Measurements from ENCODE around the gene LRRK2.

LRRK2 gene

GRCh38 chr12:40224439-40225291 is at the start of gene LRRK2:
LRRK2 (plus strand) TSS chr12:40224997; CDS start chr12:40225132, 135 bp downstream.
- Histone ChIP-seq H3K4me1 (ENCODE audit: control insufficient read depth, insufficient read depth, low read length) (no peaks in the 10 kb centered on the region), H3K4me3 (ENCODE audit: low read length in 2 of 2) (peak within 1 kb of the TSS; percentile 63 to 86), H3K27ac (ENCODE audit: low read length) (peak within 1 kb of the TSS; percentile 86)

GRCh38 chr12:40175045-40175444 is 49.8 kb upstream of the LRRK2 start:
- no peak overlapping the region for H3K9ac ChIP-seq (ENCODE audit: low read length in 2 of 2)
- no peaks in the 10 kb centered on the region for H3K9me3 ChIP-seq (ENCODE audit: control insufficient read depth in 2 of 2, low read length in 2 of 2)
- H3K27ac ChIP-seq (ENCODE audit: low read length), result no peak overlapping the region
- no peaks in the 10 kb centered on the region for H3K4me1 ChIP-seq (ENCODE audit: control insufficient read depth, insufficient read depth, low read length)
- no peak overlapping the region for H3K4me3 ChIP-seq (ENCODE audit: low read length in 2 of 2)
- no peaks in the 10 kb centered on the region for H3K27me3 ChIP-seq (ENCODE audit: control insufficient read depth in 1 of 2, insufficient read depth in 2 of 2, low read length in 2 of 2)
- H3K36me3 ChIP-seq (ENCODE audit: control insufficient read depth in 2 of 2, insufficient read depth in 2 of 2, low read length in 2 of 2), result no peaks in the 10 kb centered on the region

More at GRCh38 chr12:40224439-40225291, at the start of gene LRRK2:
- Histone ChIP-seq H3K9ac (ENCODE audit: low read length in 2 of 2) (peak within 1 kb of the TSS; percentile 78 to 92), H3K9me3 (ENCODE audit: control insufficient read depth in 2 of 2, low read length in 2 of 2) (no peaks in the 10 kb centered on the region), H3K27me3 (ENCODE audit: control insufficient read depth in 1 of 2, insufficient read depth in 2 of 2, low read length in 2 of 2) (no peaks in the 10 kb centered on the region), H3K36me3 (ENCODE audit: control insufficient read depth in 2 of 2, insufficient read depth in 2 of 2, low read length in 2 of 2) (no peaks in the 10 kb centered on the region)

- Histone ChIP-seq H3K27ac (ENCODE audit: low read length) (no peak overlapping the region), H3K4me1 (ENCODE audit: control insufficient read depth, insufficient read depth, low read length) (no peaks in the 10 kb centered on the region), H3K36me3 (ENCODE audit: control insufficient read depth in 2 of 2, insufficient read depth in 2 of 2, low read length in 2 of 2) (no peaks in the 10 kb centered on the region), H3K4me3 (ENCODE audit: low read length in 2 of 2) (no peak overlapping the region), H3K9ac (ENCODE audit: low read length in 2 of 2) (no peak overlapping the region), H3K9me3 (ENCODE audit: control insufficient read depth in 2 of 2, low read length in 2 of 2) (no peaks in the 10 kb centered on the region), H3K27me3 (ENCODE audit: control insufficient read depth in 1 of 2, insufficient read depth in 2 of 2, low read length in 2 of 2) (no peaks in the 10 kb centered on the region)
Measured at GRCh38 chr12:40175489-40175888, 49.3 kb upstream of the LRRK2 start.

- Histone ChIP-seq H3K27ac (ENCODE audit: low read length) (no peak overlapping the region), H3K4me3 (ENCODE audit: low read length in 2 of 2) (no peak overlapping the region), H3K9ac (ENCODE audit: low read length in 2 of 2) (no peak overlapping the region), H3K36me3 (ENCODE audit: control insufficient read depth in 2 of 2, insufficient read depth in 2 of 2, low read length in 2 of 2) (no peaks in the 10 kb centered on the region), H3K4me1 (ENCODE audit: control insufficient read depth, insufficient read depth, low read length) (no peaks in the 10 kb centered on the region), H3K27me3 (ENCODE audit: control insufficient read depth in 1 of 2, insufficient read depth in 2 of 2, low read length in 2 of 2) (no peaks in the 10 kb centered on the region), H3K9me3 (ENCODE audit: control insufficient read depth in 2 of 2, low read length in 2 of 2) (no peaks in the 10 kb centered on the region)
Measured at GRCh38 chr12:40178701-40179100, 46.1 kb upstream of the LRRK2 start.

GRCh38 chr12:40181490-40181889 is 43.3 kb upstream of the LRRK2 start:
- Histone ChIP-seq H3K9me3 (ENCODE audit: control insufficient read depth in 2 of 2, low read length in 2 of 2) (no peaks in the 10 kb centered on the region), H3K36me3 (ENCODE audit: control insufficient read depth in 2 of 2, insufficient read depth in 2 of 2, low read length in 2 of 2) (no peaks in the 10 kb centered on the region), H3K4me3 (ENCODE audit: low read length in 2 of 2) (no peak overlapping the region), H3K27me3 (ENCODE audit: control insufficient read depth in 1 of 2, insufficient read depth in 2 of 2, low read length in 2 of 2) (no peaks in the 10 kb centered on the region), H3K27ac (ENCODE audit: low read length) (no peak overlapping the region), H3K4me1 (ENCODE audit: control insufficient read depth, insufficient read depth, low read length) (no peaks in the 10 kb centered on the region), H3K9ac (ENCODE audit: low read length in 2 of 2) (no peak overlapping the region)

- Histone ChIP-seq H3K36me3 (ENCODE audit: control insufficient read depth in 2 of 2, insufficient read depth in 2 of 2, low read length in 2 of 2) (no peaks in the 10 kb centered on the region), H3K4me1 (ENCODE audit: control insufficient read depth, insufficient read depth, low read length) (no peaks in the 10 kb centered on the region), H3K9me3 (ENCODE audit: control insufficient read depth in 2 of 2, low read length in 2 of 2) (no peaks in the 10 kb centered on the region), H3K4me3 (ENCODE audit: low read length in 2 of 2) (no peak overlapping the region), H3K9ac (ENCODE audit: low read length in 2 of 2) (no peak overlapping the region), H3K27me3 (ENCODE audit: control insufficient read depth in 1 of 2, insufficient read depth in 2 of 2, low read length in 2 of 2) (no peaks in the 10 kb centered on the region), H3K27ac (ENCODE audit: low read length) (no peak overlapping the region)
Measured at GRCh38 chr12:40183715-40184114, 41.1 kb upstream of the LRRK2 start.

- no peak overlapping the region for H3K4me3 ChIP-seq (ENCODE audit: low read length in 2 of 2)
- no peaks in the 10 kb centered on the region for H3K36me3 ChIP-seq (ENCODE audit: control insufficient read depth in 2 of 2, insufficient read depth in 2 of 2, low read length in 2 of 2)
- H3K4me1 ChIP-seq (ENCODE audit: control insufficient read depth, insufficient read depth, low read length), result no peaks in the 10 kb centered on the region
- no peaks in the 10 kb centered on the region for H3K9me3 ChIP-seq (ENCODE audit: control insufficient read depth in 2 of 2, low read length in 2 of 2)
- H3K9ac ChIP-seq (ENCODE audit: low read length in 2 of 2), result no peak overlapping the region
- no peak overlapping the region for H3K27ac ChIP-seq (ENCODE audit: low read length)
- H3K27me3 ChIP-seq (ENCODE audit: control insufficient read depth in 1 of 2, insufficient read depth in 2 of 2, low read length in 2 of 2), result no peaks in the 10 kb centered on the region
Measured at GRCh38 chr12:40184493-40185302, 40.1 kb upstream of the LRRK2 start.

GRCh38 chr12:40185303-40185693 is 39.5 kb upstream of the LRRK2 start:
- Histone ChIP-seq H3K36me3 (ENCODE audit: control insufficient read depth in 2 of 2, insufficient read depth in 2 of 2, low read length in 2 of 2) (no peaks in the 10 kb centered on the region), H3K9me3 (ENCODE audit: control insufficient read depth in 2 of 2, low read length in 2 of 2) (no peaks in the 10 kb centered on the region), H3K27ac (ENCODE audit: low read length) (no peak overlapping the region), H3K9ac (ENCODE audit: low read length in 2 of 2) (no peak overlapping the region), H3K27me3 (ENCODE audit: control insufficient read depth in 1 of 2, insufficient read depth in 2 of 2, low read length in 2 of 2) (no peaks in the 10 kb centered on the region), H3K4me1 (ENCODE audit: control insufficient read depth, insufficient read depth, low read length) (no peaks in the 10 kb centered on the region), H3K4me3 (ENCODE audit: low read length in 2 of 2) (no peak overlapping the region)

GRCh38 chr12:40188558-40189320 is 36.1 kb upstream of the LRRK2 start:
- Histone ChIP-seq H3K9me3 (ENCODE audit: control insufficient read depth in 2 of 2, low read length in 2 of 2) (no peaks in the 10 kb centered on the region), H3K36me3 (ENCODE audit: control insufficient read depth in 2 of 2, insufficient read depth in 2 of 2, low read length in 2 of 2) (no peaks in the 10 kb centered on the region), H3K9ac (ENCODE audit: low read length in 2 of 2) (no peak overlapping the region), H3K27ac (ENCODE audit: low read length) (no peak overlapping the region), H3K27me3 (ENCODE audit: control insufficient read depth in 1 of 2, insufficient read depth in 2 of 2, low read length in 2 of 2) (no peaks in the 10 kb centered on the region), H3K4me1 (ENCODE audit: control insufficient read depth, insufficient read depth, low read length) (no peaks in the 10 kb centered on the region), H3K4me3 (ENCODE audit: low read length in 2 of 2) (no peak overlapping the region)

GRCh38 chr12:40192704-40193255 is 32.0 kb upstream of the LRRK2 start:
- no peaks in the 10 kb centered on the region for H3K27me3 ChIP-seq (ENCODE audit: control insufficient read depth in 1 of 2, insufficient read depth in 2 of 2, low read length in 2 of 2)
- H3K27ac ChIP-seq (ENCODE audit: low read length), result no peak overlapping the region
- no peaks in the 10 kb centered on the region for H3K9me3 ChIP-seq (ENCODE audit: control insufficient read depth in 2 of 2, low read length in 2 of 2)
- H3K4me1 ChIP-seq (ENCODE audit: control insufficient read depth, insufficient read depth, low read length), result no peaks in the 10 kb centered on the region
- H3K36me3 ChIP-seq (ENCODE audit: control insufficient read depth in 2 of 2, insufficient read depth in 2 of 2, low read length in 2 of 2), result no peaks in the 10 kb centered on the region
- no peak overlapping the region for H3K9ac ChIP-seq (ENCODE audit: low read length in 2 of 2)
- H3K4me3 ChIP-seq (ENCODE audit: low read length in 2 of 2), result no peak overlapping the region
